GM19397 (cell line): Measurements from ENCODE around the gene UTRN.
A peak's percentile ranks its signal among the peaks of the same experiment; 100 is the strongest.

ENCODE experiments used
- ATAC-seq: cut with Tn5 transposase; IDR thresholded peaks from one replicate; pipeline ENCODE4 v1.9.1; 2021; ENCODE audit warnings: mild to moderate bottlenecking, moderate library complexity; ENCODE audit not compliant: unreplicated experiment

The UTRN gene

GRCh38 chr6:144284783-144285547 is at the start of gene UTRN:
UTRN (plus strand) TSS chr6:144285335; CDS start chr6:144291829, 6,494 bp downstream.
- peak; percentile 69 for ATAC-seq

GRCh38 chr6:144244688-144245087 is 40.4 kb upstream of the UTRN start:
- ATAC-seq = no peak

GRCh38 chr6:144246988-144247387 is 38.1 kb upstream of the UTRN start:
- ATAC-seq = no peak

GRCh38 chr6:144248003-144248402 is 37.1 kb upstream of the UTRN start:
- no peak for ATAC-seq

GRCh38 chr6:144248476-144249301 is 36.4 kb upstream of the UTRN start:
- ATAC-seq = no peak

GRCh38 chr6:144250276-144250675 is 34.9 kb upstream of the UTRN start:
- ATAC-seq = no peak

GRCh38 chr6:144252259-144252658 is 32.9 kb upstream of the UTRN start:
- no peak for ATAC-seq

GRCh38 chr6:144259986-144260385 is 25.1 kb upstream of the UTRN start:
- no peak for ATAC-seq

- no peak for ATAC-seq
These were observed 22.4 kb upstream of the UTRN start for GRCh38 chr6:144262470-144263369.

GRCh38 chr6:144263786-144264185 is 21.3 kb upstream of the UTRN start:
- no peak for ATAC-seq

GRCh38 chr6:144264270-144265060 is 20.7 kb upstream of the UTRN start:
- ATAC-seq = no peak

- peak; percentile 26 for ATAC-seq
These were observed 20.1 kb upstream of the UTRN start for GRCh38 chr6:144265061-144265357.

- ATAC-seq = peak; percentile 86
These were observed 19.7 kb upstream of the UTRN start for GRCh38 chr6:144265390-144265789.

GRCh38 chr6:144266091-144266649 is 19.0 kb upstream of the UTRN start:
- ATAC-seq = no peak

- ATAC-seq = no peak
These were observed 16.3 kb upstream of the UTRN start for GRCh38 chr6:144268794-144269349.

- no peak for ATAC-seq
These were observed 8.0 kb upstream of the UTRN start for GRCh38 chr6:144277174-144277573.

GRCh38 chr6:144277605-144278227 is 7.4 kb upstream of the UTRN start:
- ATAC-seq = no peak

GRCh38 chr6:144278659-144279314 is 6.3 kb upstream of the UTRN start:
- ATAC-seq = no peak
